ENCODE data around the gene CHST9.
"Not testable (repeated sequence)": the region's sequence is repeated elsewhere in the genome, so short reads cannot be mapped to it uniquely, and the experiment has no call there.

GRCh38 chr18:27231671-27232070 is 46.6 kb upstream of the CHST9 start:
- not testable (repeated sequence) for TF ChIP-seq EZH2phosphoT487 (IDR thresholded peaks at IDR 0.05; ENCODE audit: low read depth, severe bottlenecking, unreplicated experiment); CTCF (IDR thresholded peaks at IDR 0.05; ENCODE audit: poor library complexity)

Measured in hepatocyte (in vitro differentiated cells).